OCI-LY7 (cell line): ENCODE data around the gene LCOR.

ENCODE experiments used
- CTCF ChIP-seq: fragments of 200-600 bp; sonication (generic); conservative IDR thresholded peaks from 2 replicates; pipeline ENCODE4 v1.5.1; 2014; ENCODE audit warnings: mild to moderate bottlenecking, antibody characterized with exemption, low read length, moderate library complexity, mixed read lengths
- EZH2phosphoT487 ChIP-seq: fragments of 200-600 bp; sonication (generic); IDR thresholded peaks from 2 replicates; pipeline ENCODE4 v1.6.1; 2018; ENCODE audit warnings: low read depth, borderline replicate concordance, mild to moderate bottlenecking, mixed run types, antibody characterized with exemption, low read length, moderate library complexity, mixed read lengths

DNA sequence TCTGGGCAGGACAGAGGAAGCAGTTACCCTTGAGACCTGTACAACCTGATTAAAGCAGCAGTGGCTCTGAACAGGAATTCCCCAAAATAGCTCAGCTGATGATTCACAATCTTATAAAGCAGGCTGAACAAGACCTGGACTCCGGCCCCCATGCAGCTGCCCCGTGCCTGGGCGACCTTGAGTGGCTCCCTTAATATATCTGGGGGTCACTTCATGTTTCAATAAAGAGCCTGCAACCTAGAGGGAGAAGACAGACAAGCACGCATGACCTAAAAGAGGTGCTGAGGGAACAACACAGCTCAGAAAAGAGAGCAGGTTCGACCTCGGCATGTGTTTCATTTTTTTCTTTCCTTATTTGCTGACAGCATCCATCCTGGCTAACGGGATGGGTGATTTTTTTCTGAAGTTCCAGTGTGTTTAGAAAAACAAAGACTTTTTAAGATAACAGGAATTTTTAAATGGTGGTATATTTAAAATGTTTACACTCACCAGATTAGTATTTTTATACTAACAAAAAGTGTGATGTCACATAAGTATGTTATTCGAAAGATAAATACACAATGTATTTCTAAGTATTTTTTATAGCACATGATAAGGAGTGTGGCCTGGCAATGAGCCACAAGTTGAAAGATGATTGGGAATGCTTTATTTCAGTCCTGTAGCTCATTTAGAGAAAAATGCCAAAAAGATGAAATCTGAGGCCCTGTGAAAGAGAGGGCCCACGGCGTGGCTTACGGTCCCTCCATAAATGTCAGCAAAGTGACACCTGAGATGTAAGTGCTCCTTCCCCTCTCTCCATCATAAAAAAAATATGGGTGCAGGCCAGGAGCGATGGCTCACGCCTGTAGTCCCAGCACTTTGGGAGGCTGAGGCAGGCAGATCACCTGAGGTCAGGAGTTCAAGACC, 192.3 kb downstream of the LCOR start:
- TF ChIP-seq CTCF: no peak
- no peak for TF ChIP-seq EZH2phosphoT487
